Sigmoid colon (tissue), 7 donors: ENCODE measurements around the gene SOAT2. TPM values are rescaled to one million over a fixed set of nuclear protein-coding genes. Genes with fewer than 3 reads are reported as not detected.

Source experiments
- DNase-seq: peaks from one replicate; pipeline ENCODE4 v3.0.0-alpha.2; 2019
- H3K27ac ChIP-seq, 4 donors: fragments of 200-600 bp; sonication (generic); one replicate each; pipeline ENCODE4 v1.5.1; 2016 to 2019; ENCODE audit warnings: mild to moderate bottlenecking in 1 of 4
- H3K27me3 ChIP-seq, 3 donors: fragments of 200-600 bp; sonication (generic); one replicate each; pipeline ENCODE4 v1.5.1; 2019; ENCODE audit warnings: mild to moderate bottlenecking in 1 of 3
- H3K36me3 ChIP-seq, 4 donors: fragments of 200-600 bp; sonication (generic); one replicate each; pipeline ENCODE4 v1.5.1; 2016 to 2019
- H3K4me1 ChIP-seq, 4 donors: fragments of 200-600 bp; sonication (generic); one replicate each; pipeline ENCODE4 v1.5.1; 2017 to 2019
- H3K4me3 ChIP-seq, 4 donors: fragments of 200-600 bp; sonication (generic); one replicate each; pipeline ENCODE4 v1.5.1; 2017 to 2019; ENCODE audit warnings: mild to moderate bottlenecking in 2 of 4, moderate library complexity in 1 of 4
- H3K9me3 ChIP-seq, 4 donors: fragments of 200-600 bp in 3 of 4; sonication (generic) in 3 of 4; one replicate each; pipeline versions ENCODE4 v1.5.1 to v1.6.1; 2013 to 2019
- EP300 ChIP-seq, 4 donors: sonication (generic); formaldehyde crosslinking; IDR thresholded peaks; one replicate each; pipeline ENCODE4 v1.6.1; 2017; ENCODE audit warnings: antibody characterized with exemption in 4 of 4
- POLR2A ChIP-seq, 2 donors: fragments of 450-650 bp; IDR thresholded peaks; one replicate each; pipeline ENCODE4 v1.6.1; 2016; ENCODE audit warnings: antibody characterized with exemption in 2 of 2, mild to moderate bottlenecking in 2 of 2, moderate library complexity in 2 of 2
- POLR2AphosphoS5 ChIP-seq, 4 donors: sonication (generic); formaldehyde crosslinking; IDR thresholded peaks; one replicate each; pipeline ENCODE4 v1.6.1; 2017; ENCODE audit warnings: antibody characterized with exemption in 4 of 4
- WGBS, 2 donors: extraction: QIAGEN DNeasy Blood & Tissue Kit; methylation state at CpG; one replicate each; pipeline ENCODE4 v1.1.7; 2013; 5-methylcytosine and 5-hydroxymethylcytosine counted together
- intact Hi-C: fragments of 100-400 bp; cut with DNase I; formaldehyde crosslinking; loops from one replicate; pipeline ENCODE4 v1.15.1; 2023
- polyA plus RNA-seq, 3 donors: library from polyadenylated mRNA; stranded (reverse); fragments of 200-250 nt; gene quantifications; one replicate each; pipeline ENCODE4 v1.2.3, GENCODE V29; 2013
- small RNA-seq, 3 donors: library from RNA; depleted of rRNA; stranded (forward); fragments of <200 nt; gene quantifications; one replicate each; pipeline ENCODE3, GENCODE V24; 2016
- total RNA-seq, 4 donors: library from RNA; depleted of rRNA; stranded (reverse); fragments of >200 nt; gene quantifications; one replicate each; pipeline ENCODE4 v1.1.0, GENCODE V29; 2016
- TF ChIP-seq, protein P1 (sequence below), 4 experiments: fragments of 450-650 bp in 3 of 4; fragments of 200-600 bp in 1 of 4; IDR thresholded peaks; one replicate each; pipeline ENCODE4 v1.5.1; 2016 to 2019; ENCODE audit warnings: antibody characterized with exemption in 4 of 4, mild to moderate bottlenecking in 3 of 4, moderate library complexity in 2 of 4
- donor health status: healthy with polysubstance abuse.
- donor health status: Bipolar disorder and iron deficiency.
- donor health status: healthy.

SOAT2 gene
- total and polyA plus RNA-seq, 7 donors: 0.09 to 0.55 (median 0.41) TPM; not detected in 4

GRCh38 chr12:53170876-53171724 is 67.8 kb downstream of the SOAT2 start:
- DNase-seq: no peak
- intact Hi-C loops: no loop called here
- Histone ChIP-seq H3K27ac (peak overlapping the region in 2 of 4 donors; percentile 68 to 74), H3K36me3 (peaks cover 0 to 11% (median 5%) of the 10 kb centered on the region in 4 donors), H3K27me3 (no peaks in the 10 kb centered on the region), H3K9me3 (no peaks in the 10 kb centered on the region), H3K4me3 (no peak overlapping the region), H3K4me1 (peaks cover 0 to 22% (median 18%) of the 10 kb centered on the region in 4 donors)
- TF ChIP-seq POLR2AphosphoS5 (IDR thresholded peaks at IDR 0.05): no peak
- 80 to 87% methylated on average over 14 of the region's 14 CpGs for WGBS, 2 donors

GRCh38 chr12:53171725-53172329 is 68.5 kb downstream of the SOAT2 start:
- peaks cover 0 to 11% (median 5%) of the 10 kb centered on the region in 4 donors for H3K36me3 ChIP-seq
- peaks cover 0 to 22% (median 18%) of the 10 kb centered on the region in 4 donors for H3K4me1 ChIP-seq
- WGBS, 2 donors: 41 to 69% methylated on average over 10 of the region's 10 CpGs
- intact Hi-C loops: no loop called here
- no peaks in the 10 kb centered on the region for H3K27me3 ChIP-seq
- DNase-seq: no peak
- no peaks in the 10 kb centered on the region for H3K9me3 ChIP-seq
- H3K27ac ChIP-seq: peak overlapping the region; percentile 60 to 74 (median 68)
- peak overlapping the region in 1 of 4 donors; percentile 3 for H3K4me3 ChIP-seq
- no peak for TF ChIP-seq EP300 (IDR thresholded peaks at IDR 0.05)
- TF ChIP-seq POLR2AphosphoS5 (IDR thresholded peaks at IDR 0.05): peak in 1 of 4 donors; percentile 15

DNA sequence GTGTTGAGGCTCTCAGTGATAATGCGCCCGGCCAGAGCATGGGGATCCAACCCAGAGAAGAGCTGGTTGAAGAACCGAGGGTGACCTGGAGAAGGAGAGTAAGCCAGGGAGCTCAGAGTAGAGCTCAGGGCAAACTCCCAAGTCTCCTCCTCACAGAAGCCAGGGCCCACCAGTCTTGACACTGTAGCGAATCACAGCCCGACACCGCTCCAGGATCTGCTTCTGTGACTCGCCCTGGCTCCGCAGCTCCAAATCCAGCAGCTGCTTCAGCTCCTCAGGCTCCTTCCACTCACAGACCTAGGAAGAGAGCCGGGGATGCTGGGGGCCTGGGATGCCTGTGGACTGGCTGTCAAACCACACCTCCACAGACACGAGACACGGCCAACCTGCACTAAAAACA is 69.1 kb downstream of the SOAT2 start:
- intact Hi-C loops: no loop called here
- TF ChIP-seq EP300 (IDR thresholded peaks at IDR 0.05): no peak
- no peak for TF ChIP-seq POLR2A (IDR thresholded peaks at IDR 0.05)
- TF ChIP-seq, protein P1, sequence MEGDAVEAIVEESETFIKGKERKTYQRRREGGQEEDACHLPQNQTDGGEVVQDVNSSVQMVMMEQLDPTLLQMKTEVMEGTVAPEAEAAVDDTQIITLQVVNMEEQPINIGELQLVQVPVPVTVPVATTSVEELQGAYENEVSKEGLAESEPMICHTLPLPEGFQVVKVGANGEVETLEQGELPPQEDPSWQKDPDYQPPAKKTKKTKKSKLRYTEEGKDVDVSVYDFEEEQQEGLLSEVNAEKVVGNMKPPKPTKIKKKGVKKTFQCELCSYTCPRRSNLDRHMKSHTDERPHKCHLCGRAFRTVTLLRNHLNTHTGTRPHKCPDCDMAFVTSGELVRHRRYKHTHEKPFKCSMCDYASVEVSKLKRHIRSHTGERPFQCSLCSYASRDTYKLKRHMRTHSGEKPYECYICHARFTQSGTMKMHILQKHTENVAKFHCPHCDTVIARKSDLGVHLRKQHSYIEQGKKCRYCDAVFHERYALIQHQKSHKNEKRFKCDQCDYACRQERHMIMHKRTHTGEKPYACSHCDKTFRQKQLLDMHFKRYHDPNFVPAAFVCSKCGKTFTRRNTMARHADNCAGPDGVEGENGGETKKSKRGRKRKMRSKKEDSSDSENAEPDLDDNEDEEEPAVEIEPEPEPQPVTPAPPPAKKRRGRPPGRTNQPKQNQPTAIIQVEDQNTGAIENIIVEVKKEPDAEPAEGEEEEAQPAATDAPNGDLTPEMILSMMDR (IDR thresholded peaks at IDR 0.05): no peak
- no peak for TF ChIP-seq POLR2AphosphoS5 (IDR thresholded peaks at IDR 0.05)
- DNase-seq: peak; percentile 87
- Histone ChIP-seq H3K27me3 (no peaks in the 10 kb centered on the region), H3K36me3 (peaks cover 0 to 11% (median 5%) of the 10 kb centered on the region in 4 donors), H3K4me3 (peak overlapping the region in 1 of 4 donors; percentile 3), H3K4me1 (peaks cover 0 to 22% (median 18%) of the 10 kb centered on the region in 4 donors), H3K9me3 (no peaks in the 10 kb centered on the region), H3K27ac (peak overlapping the region; percentile 60 to 74 (median 68))
- WGBS, 2 donors: 91 to 96% methylated on average over 11 of the region's 11 CpGs

DNA sequence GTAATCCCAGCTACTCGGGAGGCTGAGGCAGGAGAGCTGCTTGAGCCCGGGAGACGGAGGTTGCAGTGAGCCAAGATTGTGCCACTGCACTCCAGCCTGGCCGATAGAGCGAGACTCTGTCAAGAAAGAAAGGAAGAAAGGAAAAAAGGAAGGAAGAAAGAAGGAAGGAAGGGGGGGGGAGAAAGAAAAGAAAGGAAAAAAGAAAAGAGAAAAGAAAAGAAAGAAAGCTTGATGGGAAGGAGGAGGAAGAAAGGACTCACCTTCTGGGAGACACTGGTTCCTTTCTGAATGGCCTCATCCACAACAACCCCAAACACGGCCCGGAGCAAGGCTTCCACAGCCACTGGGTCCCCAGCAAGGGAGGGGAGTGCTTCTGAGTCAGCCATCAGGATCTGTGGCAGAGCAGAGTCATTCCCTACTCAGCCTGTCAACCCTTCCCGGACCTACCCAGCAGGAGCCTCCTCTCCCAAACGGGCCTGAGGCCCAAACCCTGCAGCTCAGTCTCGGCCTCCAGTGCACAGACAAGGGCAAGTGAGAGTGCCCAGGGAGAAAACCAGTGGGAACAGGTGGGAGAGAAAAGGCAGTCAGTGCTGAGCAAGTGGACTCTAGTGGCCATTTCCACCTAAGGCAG is 69.9 kb downstream of the SOAT2 start:
- WGBS, 2 donors: 92 to 95% methylated on average over 10 of the region's 10 CpGs
- Histone ChIP-seq H3K4me1 (peaks cover 0 to 22% (median 18%) of the 10 kb centered on the region in 4 donors), H3K27ac (peak overlapping the region; percentile 60 to 74 (median 68)), H3K27me3 (no peaks in the 10 kb centered on the region), H3K9me3 (no peaks in the 10 kb centered on the region), H3K4me3 (no peak overlapping the region), H3K36me3 (peaks cover 0 to 11% (median 5%) of the 10 kb centered on the region in 4 donors)
- TF ChIP-seq EP300 (IDR thresholded peaks at IDR 0.05) (no peak), POLR2A (IDR thresholded peaks at IDR 0.05) (no peak), POLR2AphosphoS5 (IDR thresholded peaks at IDR 0.05) (no peak)
- TF ChIP-seq, protein P1 (IDR thresholded peaks at IDR 0.05): no peak
- no peak for DNase-seq
- intact Hi-C loops: no loop called here

Small RNAs within 50 kb of the gene (small RNA-seq; reads per million reads assigned to genes)
- 0 reads per million in 3 donors for gene HIGD1AP1
- gene MIR6757: 0 reads per million in 3 donors
- 0 reads per million in 3 donors for gene RNU6-333P

Other genes with a start within 250 kb of the SOAT2 start
- gene KRT8, start 198.4 kb upstream of the SOAT2 start, total RNA-seq: 10 to 100 TPM; 20.6 to 63.1 (median 35.5) TPM
- 1,000 to 10,000 TPM; 3,181 to 3,526 (median 3,402) TPM for gene KRT8, start 198.4 kb upstream of the SOAT2 start, polyA plus RNA-seq
- 1 to 10 TPM; 1.5 to 3.9 (median 2.5) TPM for gene KRT18, start 154.4 kb upstream of the SOAT2 start, total RNA-seq
- gene KRT18, start 154.4 kb upstream of the SOAT2 start, polyA plus RNA-seq: 100 to 1,000 TPM; 596 to 847 (median 800) TPM
- gene EIF4B, start 97.0 kb upstream of the SOAT2 start, total RNA-seq: 100 to 1,000 TPM; 475 to 575 (median 524) TPM
- gene EIF4B, start 97.0 kb upstream of the SOAT2 start, polyA plus RNA-seq: 100 to 1,000 TPM; 136 to 233 (median 218) TPM
- 100 to 1,000 TPM; 109 to 117 (median 113) TPM for gene TNS2, start 53.4 kb upstream of the SOAT2 start, total RNA-seq
- 10 to 100 TPM; 12.5 to 60.1 (median 47.4) TPM for gene TNS2, start 53.4 kb upstream of the SOAT2 start, polyA plus RNA-seq
- 10 to 100 TPM; 31.9 to 41.4 (median 35.7) TPM for gene SPRYD3, start 24.1 kb upstream of the SOAT2 start, total RNA-seq
- 10 to 100 TPM; 20.1 to 33.4 (median 27.0) TPM for gene SPRYD3, start 24.1 kb upstream of the SOAT2 start, polyA plus RNA-seq
- gene IGFBP6, start 5.8 kb upstream of the SOAT2 start, total RNA-seq: 100 to 1,000 TPM; 127 to 444 (median 384) TPM
- gene IGFBP6, start 5.8 kb upstream of the SOAT2 start, polyA plus RNA-seq: 100 to 1,000 TPM in 1 of 3 donors, 10 to 100 TPM in 1, 1 to 10 TPM in 1; 3.0 to 133 (median 35.9) TPM
- 10 to 100 TPM; 10.3 to 16.6 (median 15.8) TPM for gene ZNF740, start 77.2 kb downstream of the SOAT2 start, total RNA-seq
- gene ZNF740, start 77.2 kb downstream of the SOAT2 start, polyA plus RNA-seq: 10 to 100 TPM in 1 of 3 donors, 1 to 10 TPM in 2; 2.3 to 12.0 (median 2.4) TPM
- gene CSAD, start 77.4 kb downstream of the SOAT2 start, total RNA-seq: 10 to 100 TPM; 18.6 to 51.0 (median 26.0) TPM
- 10 to 100 TPM in 1 of 3 donors, 1 to 10 TPM in 2; 1.2 to 25.8 (median 1.8) TPM for gene CSAD, start 77.4 kb downstream of the SOAT2 start, polyA plus RNA-seq
- gene ITGB7, start 103.8 kb downstream of the SOAT2 start, total RNA-seq: 1 to 10 TPM in 3 of 4 donors, under 1 TPM in 1; 0.95 to 2.9 (median 1.3) TPM
- gene ITGB7, start 103.8 kb downstream of the SOAT2 start, polyA plus RNA-seq: 10 to 100 TPM in 2 of 3 donors, 1 to 10 TPM in 1; 3.6 to 19.9 (median 13.5) TPM
- 10 to 100 TPM in 3 of 4 donors, 1 to 10 TPM in 1; 9.9 to 17.2 (median 15.4) TPM for gene RARG, start 128.7 kb downstream of the SOAT2 start, total RNA-seq
- gene RARG, start 128.7 kb downstream of the SOAT2 start, polyA plus RNA-seq: 10 to 100 TPM in 1 of 3 donors, 1 to 10 TPM in 2; 3.2 to 10.3 (median 6.0) TPM
- gene ESPL1, start 164.8 kb downstream of the SOAT2 start, total RNA-seq: 1 to 10 TPM in 1 of 4 donors, under 1 TPM in 3; under 0.01 to 1.9 (median 0.22) TPM
- 1 to 10 TPM; 4.2 to 7.6 (median 5.5) TPM for gene ESPL1, start 164.8 kb downstream of the SOAT2 start, polyA plus RNA-seq
- gene PFDN5, start 192.1 kb downstream of the SOAT2 start, total RNA-seq: 1,000 to 10,000 TPM in 2 of 4 donors, 100 to 1,000 TPM in 2; 757 to 1,153 (median 947) TPM
- gene PFDN5, start 192.1 kb downstream of the SOAT2 start, polyA plus RNA-seq: 1,000 to 10,000 TPM in 1 of 3 donors, 100 to 1,000 TPM in 2; 759 to 1,604 (median 819) TPM
- 10 to 100 TPM; 43.5 to 55.4 (median 50.2) TPM for gene MYG1, start 196.2 kb downstream of the SOAT2 start, total RNA-seq
- 10 to 100 TPM; 26.1 to 59.6 (median 54.1) TPM for gene MYG1, start 196.2 kb downstream of the SOAT2 start, polyA plus RNA-seq
- gene AAAS, start 218.1 kb downstream of the SOAT2 start, total RNA-seq: 10 to 100 TPM; 38.2 to 62.0 (median 47.4) TPM
- 10 to 100 TPM; 10.6 to 35.6 (median 15.0) TPM for gene AAAS, start 218.1 kb downstream of the SOAT2 start, polyA plus RNA-seq
- not detected for gene SP7, start 232.9 kb downstream of the SOAT2 start, total RNA-seq
- gene SP7, start 232.9 kb downstream of the SOAT2 start, polyA plus RNA-seq: not detected